Measurements from ENCODE around the gene PIK3C3.
A peak's percentile ranks its signal among the peaks of the same experiment; 100 is the strongest.
"Not testable (repeated sequence)": the region's sequence is repeated elsewhere in the genome, so short reads cannot be mapped to it uniquely, and the experiment has no call there.

PIK3C3 gene

DNA sequence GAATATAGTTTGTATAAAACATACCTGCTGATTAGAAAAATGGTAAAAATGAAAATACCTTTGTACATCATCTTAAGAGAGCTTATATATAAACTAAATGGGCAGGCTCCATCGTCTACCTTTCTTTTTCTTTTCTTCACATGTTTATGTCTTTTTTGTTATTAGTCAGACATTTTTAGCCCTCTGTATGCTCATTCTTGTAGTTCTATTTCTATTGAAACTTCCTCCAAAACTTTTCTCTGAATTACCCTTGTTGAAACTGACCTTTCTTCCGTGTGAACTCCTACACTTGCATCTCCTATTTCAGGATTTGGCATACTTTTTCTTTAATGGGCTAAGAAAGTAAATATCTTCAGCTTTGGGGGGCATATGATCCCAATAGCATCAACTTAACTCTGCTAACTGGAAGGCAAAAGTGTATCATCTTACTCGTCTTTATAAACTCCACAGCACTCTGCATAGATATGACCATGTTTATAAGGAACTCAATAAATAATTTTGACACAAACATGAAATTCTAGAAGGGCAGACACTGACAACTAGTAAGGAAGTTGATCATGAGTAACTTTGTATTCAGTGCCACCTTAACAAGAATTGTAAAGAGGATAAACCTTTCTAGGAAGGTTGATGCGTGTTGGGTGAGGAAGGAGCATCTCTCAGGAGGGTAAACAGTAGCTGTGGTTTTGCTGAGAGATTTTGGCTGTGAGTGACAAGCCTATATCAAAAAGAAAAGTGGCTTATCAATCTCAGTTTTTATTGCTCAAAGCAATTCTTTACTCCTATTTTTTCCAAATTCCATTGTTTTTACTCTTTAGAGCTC lies 127.6 kb downstream of the PIK3C3 start:
- Histone ChIP-seq H3K4me3 (no peak overlapping the region), H3K9me3 (no peaks in the 10 kb centered on the region), H3K27me3 (ENCODE audit: low read depth) (no peaks in the 10 kb centered on the region), H3K36me3 (replicated peaks) (0 out of 2 replicates have a peak, but pooled peaks cover 5% of the 10 kb centered on the region), H3K4me1 (peaks cover 3% of the 10 kb centered on the region)
- in situ Hi-C loops (cut with MboI; ENCODE audit: low sequenced_read_pairs) = no loop called here
- no peak for DNase-seq (ENCODE audit: low spot score in 2 of 2)

DNA sequence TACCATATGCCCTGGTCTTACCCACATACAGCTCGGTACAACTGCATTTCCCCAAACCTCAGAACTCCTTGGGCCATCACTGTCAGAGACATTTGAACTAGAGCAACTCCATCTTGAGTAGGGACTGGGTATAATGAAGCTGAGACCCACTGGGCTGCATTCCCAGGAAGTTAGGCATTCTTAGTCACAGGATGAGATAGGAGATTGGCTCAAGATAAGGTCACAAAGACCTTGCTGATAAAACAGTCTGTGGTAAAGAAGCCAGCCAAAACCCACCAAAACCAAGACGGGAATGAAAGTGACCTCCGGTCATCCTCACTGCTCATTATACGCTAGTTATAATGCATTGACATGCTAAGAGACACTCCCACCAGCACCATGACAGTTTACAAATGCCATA lies 131.3 kb downstream of the PIK3C3 start:
- Histone ChIP-seq H3K4me3 (no peak overlapping the region), H3K9me3 (no peaks in the 10 kb centered on the region), H3K36me3 (replicated peaks) (no peaks in the 10 kb centered on the region), H3K27me3 (ENCODE audit: low read depth) (no peaks in the 10 kb centered on the region), H3K4me1 (peaks cover 3% of the 10 kb centered on the region)
- DNase-seq (ENCODE audit: low spot score in 2 of 2) = no peak
- in situ Hi-C loops (cut with MboI; ENCODE audit: low sequenced_read_pairs) = no loop called here

DNA sequence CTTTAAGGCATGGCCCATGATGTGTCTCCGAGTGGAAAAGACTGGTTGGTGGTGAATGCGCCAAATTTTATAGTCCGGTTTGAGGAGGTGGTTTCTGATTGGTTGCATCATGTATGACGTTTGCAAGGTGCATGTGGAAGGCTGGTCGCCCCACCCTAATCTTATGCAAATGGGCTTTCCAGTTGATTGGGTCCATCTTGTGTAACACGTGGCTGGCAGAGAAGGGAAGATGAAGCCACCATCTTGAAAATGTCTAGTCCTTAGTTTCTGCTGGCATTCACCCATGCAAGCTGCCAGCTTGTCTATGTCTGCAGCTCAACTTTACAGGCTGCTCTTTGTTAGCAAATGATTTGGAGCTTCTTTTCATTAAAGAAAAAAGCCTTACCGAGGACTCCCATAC lies 132.2 kb downstream of the PIK3C3 start:
- in situ Hi-C loops (cut with MboI; ENCODE audit: low sequenced_read_pairs) = no loop called here
- no peaks in the 10 kb centered on the region for H3K36me3 ChIP-seq (replicated peaks)
- H3K9me3 ChIP-seq = no peaks in the 10 kb centered on the region

DNA sequence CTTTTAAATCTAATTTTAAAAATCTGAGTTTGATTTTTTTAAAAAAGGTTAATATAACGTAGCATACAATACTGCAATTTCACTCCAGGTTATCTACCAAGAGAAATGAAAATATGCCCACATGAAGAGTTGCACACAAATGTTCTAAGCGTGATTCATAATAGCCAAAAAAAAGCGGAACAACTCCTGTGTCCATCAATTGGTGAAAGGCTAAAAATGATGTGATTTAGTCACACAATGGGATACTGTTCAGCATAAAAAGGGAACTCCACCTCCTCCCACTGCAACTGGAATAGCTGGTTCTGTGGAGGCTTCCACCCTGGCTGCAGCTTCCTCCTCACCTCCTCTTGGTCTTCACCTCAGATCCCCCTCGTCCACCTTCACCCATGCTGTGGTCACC lies 132.8 kb downstream of the PIK3C3 start:
- no peak for DNase-seq (ENCODE audit: low spot score in 2 of 2)
- in situ Hi-C loops (cut with MboI; ENCODE audit: low sequenced_read_pairs) = no loop called here
- no peak overlapping the region for H3K4me3 ChIP-seq
- no peaks in the 10 kb centered on the region for H3K27me3 ChIP-seq (ENCODE audit: low read depth)
- H3K4me1 ChIP-seq = no peaks in the 10 kb centered on the region
- no peaks in the 10 kb centered on the region for H3K36me3 ChIP-seq (replicated peaks)
- H3K9me3 ChIP-seq = no peaks in the 10 kb centered on the region

More for the DNA sequence above, 132.2 kb downstream of the PIK3C3 start:
- Histone ChIP-seq H3K4me1 (no peaks in the 10 kb centered on the region; the same call in 1 of the 2 replicates), H3K4me3 (no peak overlapping the region), H3K27me3 (ENCODE audit: low read depth) (no peaks in the 10 kb centered on the region)
- no peak for DNase-seq (ENCODE audit: low spot score in 2 of 2)

DNA sequence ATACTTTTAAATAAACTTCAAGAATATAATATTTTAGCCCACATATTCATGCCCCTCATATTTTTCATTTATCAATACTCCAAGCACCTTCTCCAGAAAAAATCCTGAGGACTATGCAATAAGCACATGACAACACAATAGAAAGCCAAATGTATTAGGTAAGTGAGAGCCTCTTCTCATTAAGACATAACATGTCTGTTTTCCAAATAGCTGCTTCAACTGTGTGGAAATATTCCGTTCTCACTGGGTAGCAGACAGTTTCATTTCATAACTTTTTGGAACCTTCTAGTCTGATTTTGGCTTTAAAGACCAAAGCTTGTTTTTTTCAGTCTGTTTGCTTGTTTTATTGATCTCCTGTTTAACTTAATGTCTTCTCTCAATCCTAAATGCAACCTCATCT lies 137.8 kb downstream of the PIK3C3 start:
- in situ Hi-C loops (cut with MboI; ENCODE audit: low sequenced_read_pairs) = no loop called here

DNA sequence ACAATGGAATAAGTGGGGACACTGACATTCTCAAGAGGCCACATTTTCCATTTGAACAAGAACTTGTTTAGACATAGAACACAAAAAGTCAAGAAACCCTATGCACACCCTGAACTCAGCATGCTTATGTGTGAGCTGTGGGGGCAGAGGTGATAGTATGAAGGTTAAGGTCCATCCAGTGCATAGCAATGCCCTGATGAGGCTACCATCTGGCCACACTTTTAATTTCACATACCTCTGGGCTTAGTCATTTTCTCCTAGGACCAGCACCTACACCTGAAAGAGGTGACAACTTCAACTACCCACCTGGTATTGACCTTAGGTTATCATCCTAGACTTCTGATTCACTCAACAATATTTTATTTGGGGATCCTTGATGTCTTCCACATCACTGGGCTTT lies 139.8 kb downstream of the PIK3C3 start:
- H3K27me3 ChIP-seq (ENCODE audit: low read depth) = no peaks in the 10 kb centered on the region
- no peak for DNase-seq (ENCODE audit: low spot score in 2 of 2)
- in situ Hi-C loops (cut with MboI; ENCODE audit: low sequenced_read_pairs) = no loop called here
- no peak overlapping the region for H3K4me3 ChIP-seq
- H3K4me1 ChIP-seq = no peaks in the 10 kb centered on the region
- H3K9me3 ChIP-seq = no peaks in the 10 kb centered on the region
- no peaks in the 10 kb centered on the region for H3K36me3 ChIP-seq (replicated peaks)

More for the DNA sequence above, 137.8 kb downstream of the PIK3C3 start:
- no peak for DNase-seq (ENCODE audit: low spot score in 2 of 2)
- H3K4me1 ChIP-seq = no peaks in the 10 kb centered on the region
- no peaks in the 10 kb centered on the region for H3K36me3 ChIP-seq (replicated peaks)
- no peak overlapping the region for H3K4me3 ChIP-seq
- H3K9me3 ChIP-seq = no peaks in the 10 kb centered on the region
- H3K27me3 ChIP-seq (ENCODE audit: low read depth) = no peaks in the 10 kb centered on the region

DNA sequence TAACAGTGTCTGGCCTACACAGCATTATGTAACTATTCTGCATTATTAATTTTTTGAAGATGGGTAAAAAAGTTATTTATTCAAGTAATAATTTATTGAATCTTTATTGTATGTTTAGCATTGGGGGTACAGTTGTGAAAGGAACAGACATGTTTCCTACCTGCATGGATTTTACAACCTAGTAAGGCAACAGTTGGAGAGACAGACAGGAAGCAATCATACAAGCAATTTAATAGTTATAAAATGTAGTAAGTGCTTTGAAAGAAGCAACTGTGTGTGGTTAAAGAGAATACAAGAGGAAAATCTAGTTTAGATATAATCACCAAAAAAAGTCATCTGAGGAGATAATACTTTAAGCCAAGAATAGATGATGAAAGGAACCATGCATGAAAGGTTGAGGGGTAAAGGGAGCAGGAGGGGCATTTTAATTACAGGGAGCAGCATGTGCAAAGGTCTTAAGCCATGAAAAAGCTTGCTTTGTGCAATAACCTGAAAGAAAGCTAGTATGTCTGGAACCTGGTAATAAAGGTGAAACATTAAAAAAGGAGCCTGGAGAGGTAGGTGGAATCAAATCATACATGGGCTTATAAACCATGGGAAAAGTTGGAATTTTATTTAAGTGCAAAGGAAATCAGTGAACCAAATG lies 140.8 kb downstream of the PIK3C3 start:
- no peaks in the 10 kb centered on the region for H3K36me3 ChIP-seq (replicated peaks)
- DNase-seq (ENCODE audit: low spot score in 2 of 2) = no peak
- in situ Hi-C loops (cut with MboI; ENCODE audit: low sequenced_read_pairs) = no loop called here

DNA sequence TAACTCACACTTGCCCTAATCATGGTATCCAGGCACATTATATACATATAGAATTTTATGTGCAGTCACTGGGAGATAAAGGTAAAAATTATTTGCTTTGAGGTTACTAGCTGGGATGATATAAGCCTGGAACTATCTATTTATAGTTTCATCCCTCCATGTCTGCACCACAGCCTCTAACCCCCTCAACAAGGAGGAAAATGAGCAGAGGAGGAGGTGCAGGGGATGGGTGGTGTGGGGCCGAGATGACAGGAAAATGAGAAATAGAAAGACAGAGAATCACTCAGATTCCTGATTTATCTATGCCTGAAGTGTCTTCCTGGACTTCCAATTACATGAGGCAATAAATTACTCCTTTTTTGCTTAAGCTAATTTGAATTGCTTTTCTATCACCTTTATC lies 145.2 kb downstream of the PIK3C3 start:
- in situ Hi-C loops (cut with MboI; ENCODE audit: low sequenced_read_pairs) = no loop called here
- no peaks in the 10 kb centered on the region for H3K36me3 ChIP-seq (replicated peaks)
- no peaks in the 10 kb centered on the region for H3K9me3 ChIP-seq
- no peaks in the 10 kb centered on the region for H3K4me1 ChIP-seq
- DNase-seq (ENCODE audit: low spot score in 2 of 2) = no peak
- no peaks in the 10 kb centered on the region for H3K27me3 ChIP-seq (ENCODE audit: low read depth)
- H3K4me3 ChIP-seq = no peak overlapping the region

More for the DNA sequence above, 140.8 kb downstream of the PIK3C3 start:
- no peaks in the 10 kb centered on the region for H3K27me3 ChIP-seq (ENCODE audit: low read depth)
- no peak overlapping the region for H3K4me3 ChIP-seq
- no peaks in the 10 kb centered on the region for H3K9me3 ChIP-seq
- H3K4me1 ChIP-seq = no peaks in the 10 kb centered on the region

DNA sequence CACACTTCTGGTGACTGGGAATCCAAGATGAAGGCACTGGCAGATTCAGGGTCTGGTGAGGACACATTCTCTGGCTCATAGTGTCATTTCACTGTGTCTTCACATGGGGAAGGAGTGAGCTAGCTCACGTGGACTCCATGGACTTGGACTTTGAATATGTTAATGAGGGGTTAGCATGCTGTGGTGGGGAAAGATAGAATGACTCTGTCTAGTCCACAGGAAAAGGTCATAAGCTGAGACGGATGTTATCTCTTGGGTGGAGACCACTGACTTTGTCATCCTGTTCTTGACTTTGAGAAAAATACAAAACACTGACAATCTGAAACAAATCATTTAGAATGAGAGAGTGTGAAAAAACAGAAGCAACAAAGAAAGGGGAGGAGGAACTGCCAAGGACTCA lies 145.9 kb downstream of the PIK3C3 start:
- in situ Hi-C loops (cut with MboI; ENCODE audit: low sequenced_read_pairs) = no loop called here
- no peak overlapping the region for H3K4me3 ChIP-seq
- no peaks in the 10 kb centered on the region for H3K27me3 ChIP-seq (ENCODE audit: low read depth)
- no peaks in the 10 kb centered on the region for H3K9me3 ChIP-seq
- DNase-seq (ENCODE audit: low spot score in 2 of 2) = no peak
- no peaks in the 10 kb centered on the region for H3K36me3 ChIP-seq (replicated peaks)
- no peaks in the 10 kb centered on the region for H3K4me1 ChIP-seq

DNA sequence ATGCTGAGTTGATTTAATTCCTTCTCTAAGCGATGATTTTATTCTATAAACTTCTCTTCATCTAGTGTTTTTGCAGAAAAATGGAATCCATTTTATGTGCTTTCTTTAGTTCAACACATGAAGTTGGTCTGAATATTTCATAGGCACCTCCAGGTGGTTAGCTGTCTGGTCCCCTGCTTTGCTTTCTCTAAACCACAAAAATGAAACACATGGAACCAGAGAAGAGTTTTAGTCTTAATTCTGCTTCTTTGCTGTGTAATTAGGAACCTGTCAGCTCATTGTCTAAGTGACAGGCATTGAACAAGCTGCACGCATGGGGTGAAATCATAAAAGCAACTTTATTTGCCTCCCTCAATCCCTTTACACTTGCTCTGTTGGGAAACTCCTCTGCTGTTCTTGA lies 150.4 kb downstream of the PIK3C3 start:
- in situ Hi-C loops (cut with MboI; ENCODE audit: low sequenced_read_pairs) = no loop called here
- Histone ChIP-seq H3K4me1 (peaks cover 7% of the 10 kb centered on the region), H3K9me3 (no peaks in the 10 kb centered on the region), H3K36me3 (replicated peaks) (no peaks in the 10 kb centered on the region), H3K4me3 (no peak overlapping the region), H3K27me3 (ENCODE audit: low read depth) (no peaks in the 10 kb centered on the region)
- DNase-seq (ENCODE audit: low spot score in 2 of 2) = no peak

DNA sequence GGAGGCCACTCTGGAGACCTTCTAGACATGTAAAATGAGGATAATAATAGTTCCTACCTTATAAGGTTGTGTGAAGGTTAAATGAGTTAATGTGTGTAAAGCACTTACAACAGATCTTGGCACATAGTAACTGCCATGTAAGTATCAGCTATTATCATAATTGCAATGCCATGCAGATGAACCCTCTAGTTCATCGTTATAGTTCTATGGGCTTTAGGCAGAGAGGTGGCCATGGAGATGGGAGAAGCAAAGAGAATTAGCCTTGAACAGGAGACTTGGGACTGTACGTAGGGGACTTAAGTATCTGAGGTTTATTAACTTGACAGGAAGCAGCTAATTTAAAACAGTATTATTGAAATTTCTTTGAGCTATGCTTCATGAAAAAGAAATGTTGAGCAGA lies 151.8 kb downstream of the PIK3C3 start:
- Histone ChIP-seq H3K9me3 (no peaks in the 10 kb centered on the region), H3K27me3 (ENCODE audit: low read depth) (no peaks in the 10 kb centered on the region), H3K4me1 (peaks cover 7% of the 10 kb centered on the region), H3K4me3 (no peak overlapping the region), H3K36me3 (replicated peaks) (no peaks in the 10 kb centered on the region)
- no peak for DNase-seq (ENCODE audit: low spot score in 2 of 2)
- in situ Hi-C loops (cut with MboI; ENCODE audit: low sequenced_read_pairs) = no loop called here

DNA sequence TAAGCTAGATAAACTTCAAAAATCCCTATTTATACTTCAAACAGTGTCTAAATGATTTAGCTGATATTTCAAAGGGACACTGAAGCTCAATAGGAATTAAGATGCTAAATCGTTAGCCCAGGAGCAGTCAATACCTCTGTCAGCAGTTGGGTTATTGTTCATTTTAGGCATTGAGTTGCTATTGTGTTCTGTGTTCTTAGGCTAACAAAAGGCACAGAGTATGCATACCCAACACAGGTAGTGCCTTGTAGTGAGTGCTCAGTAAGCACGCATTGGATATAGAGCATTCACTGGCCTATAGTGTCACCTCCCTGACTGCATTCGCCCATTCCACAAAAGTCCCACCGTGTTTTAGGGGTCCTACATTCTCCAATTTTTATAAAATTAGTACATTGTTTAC lies 152.3 kb downstream of the PIK3C3 start:
- Histone ChIP-seq H3K4me1 (peaks cover 7% of the 10 kb centered on the region), H3K9me3 (no peaks in the 10 kb centered on the region), H3K4me3 (no peak overlapping the region), H3K36me3 (replicated peaks) (no peaks in the 10 kb centered on the region), H3K27me3 (ENCODE audit: low read depth) (no peaks in the 10 kb centered on the region)
- in situ Hi-C loops (cut with MboI; ENCODE audit: low sequenced_read_pairs) = no loop called here
- peak in 1 of 2 experiments; percentile 66 for DNase-seq (ENCODE audit: low spot score in 2 of 2)

DNA sequence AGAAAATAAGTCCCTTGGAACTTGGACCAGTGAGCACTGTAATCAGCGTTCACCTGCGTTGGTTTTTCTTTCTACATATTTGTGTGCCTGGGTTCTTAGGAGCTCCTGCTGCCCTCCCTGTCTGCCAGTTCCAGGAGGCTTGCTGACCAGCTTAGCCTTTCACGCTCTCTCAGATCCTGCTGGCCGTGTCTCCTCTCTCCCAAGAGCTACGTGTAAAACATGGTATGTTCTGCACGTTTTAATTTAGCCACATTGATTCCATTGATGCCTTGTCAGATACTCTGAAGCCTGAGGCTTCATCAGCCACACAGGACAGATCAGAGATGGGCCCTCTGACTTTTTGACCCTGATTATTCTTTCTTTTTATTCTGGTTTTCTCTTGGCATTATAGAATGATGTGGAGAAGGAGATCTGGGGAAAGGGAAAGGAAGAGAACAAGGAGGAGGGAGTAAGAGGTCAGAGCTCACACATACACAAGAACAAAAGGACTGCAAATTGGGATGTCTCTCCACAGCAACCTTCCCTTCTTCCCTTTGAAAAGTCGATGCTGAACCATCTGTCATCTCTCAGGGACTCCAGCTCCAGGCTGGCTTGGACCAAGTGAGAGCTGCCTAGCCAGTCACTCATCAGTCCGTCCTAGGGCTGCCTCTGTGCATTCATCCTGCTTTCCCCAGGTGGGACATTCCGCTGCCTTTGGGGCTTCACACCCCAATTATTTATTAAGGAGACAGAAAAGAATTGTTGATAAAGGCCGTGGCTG lies 152.8 kb downstream of the PIK3C3 start:
- Histone ChIP-seq H3K36me3 (replicated peaks) (no peaks in the 10 kb centered on the region), H3K4me3 (no peak overlapping the region), H3K9me3 (no peaks in the 10 kb centered on the region), H3K4me1 (peaks cover 7% of the 10 kb centered on the region), H3K27me3 (ENCODE audit: low read depth) (no peaks in the 10 kb centered on the region)
- no peak for DNase-seq (ENCODE audit: low spot score in 2 of 2)
- in situ Hi-C loops (cut with MboI; ENCODE audit: low sequenced_read_pairs) = no loop called here

DNA sequence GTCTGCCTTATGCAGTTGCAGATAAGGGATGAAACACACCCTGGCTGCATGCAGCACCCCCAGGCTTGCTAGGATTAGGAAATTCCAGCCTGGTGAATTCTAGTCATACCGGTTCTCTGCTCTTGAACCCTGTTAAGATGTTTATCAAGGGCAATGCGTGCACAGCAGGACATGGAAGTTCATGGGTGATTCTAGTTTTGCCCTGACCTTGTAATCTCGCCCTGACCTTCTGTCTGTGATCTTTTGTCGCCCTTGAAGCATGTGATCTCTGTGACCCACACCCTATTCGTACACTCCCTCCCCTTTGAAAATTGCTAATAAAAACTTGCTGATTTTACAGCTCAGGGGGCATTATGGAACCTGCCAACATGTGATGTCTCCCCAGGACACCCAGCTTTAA lies 157.1 kb downstream of the PIK3C3 start:
- H3K4me3 ChIP-seq; in situ Hi-C loops (cut with MboI; ENCODE audit: low sequenced_read_pairs); H3K27me3 ChIP-seq (ENCODE audit: low read depth); H3K36me3 ChIP-seq (replicated peaks); H3K9me3 ChIP-seq; H3K4me1 ChIP-seq; DNase-seq (ENCODE audit: low spot score in 2 of 2): not testable (repeated sequence)

All from HAP-1 (cell line).